WTC11 (cell line): ENCODE measurements around the gene P2RX6.

ENCODE experiments used
- ATF2 ChIP-seq: sonication (generic); formaldehyde crosslinking; IDR thresholded peaks from 2 replicates; pipeline ENCODE4 v1.8.1; 2022; ENCODE audit warnings: low read depth, missing genetic modification reagents, borderline replicate concordance
- CREB1 ChIP-seq: sonication (generic); formaldehyde crosslinking; IDR thresholded peaks from 2 replicates; pipeline ENCODE4 v1.8.0; 2023; ENCODE audit warnings: mild to moderate bottlenecking, missing genetic modification reagents
- CTCF ChIP-seq: fragments of 200-600 bp; IDR thresholded peaks from 2 replicates; pipeline ENCODE4 v1.8.0; 2022; ENCODE audit warnings: antibody characterized with exemption
- FOXP4 ChIP-seq: sonication (generic); formaldehyde crosslinking; IDR thresholded peaks from 2 replicates; pipeline ENCODE4 v1.8.0; 2022; ENCODE audit warnings: mild to moderate bottlenecking, missing genetic modification reagents
- JUN ChIP-seq: sonication (generic); formaldehyde crosslinking; IDR thresholded peaks from 2 replicates; pipeline ENCODE4 v1.8.0; 2023; ENCODE audit warnings: mild to moderate bottlenecking, missing genetic modification reagents
- MAX ChIP-seq: sonication (generic); formaldehyde crosslinking; IDR thresholded peaks from 2 replicates; pipeline ENCODE4 v1.8.0; 2022; ENCODE audit warnings: mild to moderate bottlenecking, missing genetic modification reagents
- ZMAT4 ChIP-seq: fragments of 250-450 bp; sonication (Bioruptor Pico); IDR thresholded peaks from 2 replicates; pipeline ENCODE4 v1.9.0; 2021; ENCODE audit warnings: mild to moderate bottlenecking
- ZNF138 ChIP-seq: sonication (generic); formaldehyde crosslinking; conservative IDR thresholded peaks from 2 replicates; pipeline ENCODE4 v1.8.1; 2022; ENCODE audit warnings: mild to moderate bottlenecking, moderate library complexity, missing genetic modification reagents
- ZNF232 ChIP-seq: sonication (generic); formaldehyde crosslinking; IDR thresholded peaks from 2 replicates; pipeline ENCODE4 v1.8.0; 2022; ENCODE audit warnings: mild to moderate bottlenecking, missing genetic modification reagents
- ZNF317 ChIP-seq: sonication (generic); formaldehyde crosslinking; IDR thresholded peaks from 2 replicates; pipeline ENCODE4 v1.8.1; 2023; ENCODE audit warnings: low read depth, mild to moderate bottlenecking, moderate library complexity, missing genetic modification reagents, borderline replicate concordance
- TF ChIP-seq, protein P1 (sequence below): sonication (generic); formaldehyde crosslinking; conservative IDR thresholded peaks from 2 replicates; pipeline ENCODE4 v1.8.1; 2022; ENCODE audit warnings: mild to moderate bottlenecking, missing genetic modification reagents
- TF ChIP-seq, protein P2 (sequence below): sonication (generic); formaldehyde crosslinking; IDR thresholded peaks from 2 replicates; pipeline ENCODE4 v1.8.1; 2023; ENCODE audit warnings: mild to moderate bottlenecking, missing genetic modification reagents, moderate library complexity
- TF ChIP-seq, protein P3 (sequence below): fragments of 250-450 bp; sonication (Bioruptor Pico); IDR thresholded peaks from 2 replicates; pipeline ENCODE4 v1.9.0; 2021; ENCODE audit warnings: mild to moderate bottlenecking, borderline replicate concordance
- TF ChIP-seq, protein P4 (sequence below): sonication (generic); formaldehyde crosslinking; IDR thresholded peaks from 2 replicates; pipeline ENCODE4 v1.8.1; 2023; ENCODE audit warnings: mild to moderate bottlenecking, missing genetic modification reagents

GRCh38 chr22:20973634-20974286 lies 41.2 kb upstream of the P2RX6 start:
- TF ChIP-seq, protein P1, sequence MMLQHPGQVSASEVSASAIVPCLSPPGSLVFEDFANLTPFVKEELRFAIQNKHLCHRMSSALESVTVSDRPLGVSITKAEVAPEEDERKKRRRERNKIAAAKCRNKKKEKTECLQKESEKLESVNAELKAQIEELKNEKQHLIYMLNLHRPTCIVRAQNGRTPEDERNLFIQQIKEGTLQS (CRISPR knock-in tag) = no peak
- TF ChIP-seq ZMAT4 (CRISPR knock-in tag) = no peak
- TF ChIP-seq MAX (CRISPR knock-in tag) = no peak
- no peak for TF ChIP-seq CTCF
- TF ChIP-seq, protein P2, sequence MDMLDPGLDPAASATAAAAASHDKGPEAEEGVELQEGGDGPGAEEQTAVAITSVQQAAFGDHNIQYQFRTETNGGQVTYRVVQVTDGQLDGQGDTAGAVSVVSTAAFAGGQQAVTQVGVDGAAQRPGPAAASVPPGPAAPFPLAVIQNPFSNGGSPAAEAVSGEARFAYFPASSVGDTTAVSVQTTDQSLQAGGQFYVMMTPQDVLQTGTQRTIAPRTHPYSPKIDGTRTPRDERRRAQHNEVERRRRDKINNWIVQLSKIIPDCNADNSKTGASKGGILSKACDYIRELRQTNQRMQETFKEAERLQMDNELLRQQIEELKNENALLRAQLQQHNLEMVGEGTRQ (CRISPR knock-in tag) = no peak
- TF ChIP-seq JUN (CRISPR knock-in tag) = no peak
- TF ChIP-seq, protein P3, sequence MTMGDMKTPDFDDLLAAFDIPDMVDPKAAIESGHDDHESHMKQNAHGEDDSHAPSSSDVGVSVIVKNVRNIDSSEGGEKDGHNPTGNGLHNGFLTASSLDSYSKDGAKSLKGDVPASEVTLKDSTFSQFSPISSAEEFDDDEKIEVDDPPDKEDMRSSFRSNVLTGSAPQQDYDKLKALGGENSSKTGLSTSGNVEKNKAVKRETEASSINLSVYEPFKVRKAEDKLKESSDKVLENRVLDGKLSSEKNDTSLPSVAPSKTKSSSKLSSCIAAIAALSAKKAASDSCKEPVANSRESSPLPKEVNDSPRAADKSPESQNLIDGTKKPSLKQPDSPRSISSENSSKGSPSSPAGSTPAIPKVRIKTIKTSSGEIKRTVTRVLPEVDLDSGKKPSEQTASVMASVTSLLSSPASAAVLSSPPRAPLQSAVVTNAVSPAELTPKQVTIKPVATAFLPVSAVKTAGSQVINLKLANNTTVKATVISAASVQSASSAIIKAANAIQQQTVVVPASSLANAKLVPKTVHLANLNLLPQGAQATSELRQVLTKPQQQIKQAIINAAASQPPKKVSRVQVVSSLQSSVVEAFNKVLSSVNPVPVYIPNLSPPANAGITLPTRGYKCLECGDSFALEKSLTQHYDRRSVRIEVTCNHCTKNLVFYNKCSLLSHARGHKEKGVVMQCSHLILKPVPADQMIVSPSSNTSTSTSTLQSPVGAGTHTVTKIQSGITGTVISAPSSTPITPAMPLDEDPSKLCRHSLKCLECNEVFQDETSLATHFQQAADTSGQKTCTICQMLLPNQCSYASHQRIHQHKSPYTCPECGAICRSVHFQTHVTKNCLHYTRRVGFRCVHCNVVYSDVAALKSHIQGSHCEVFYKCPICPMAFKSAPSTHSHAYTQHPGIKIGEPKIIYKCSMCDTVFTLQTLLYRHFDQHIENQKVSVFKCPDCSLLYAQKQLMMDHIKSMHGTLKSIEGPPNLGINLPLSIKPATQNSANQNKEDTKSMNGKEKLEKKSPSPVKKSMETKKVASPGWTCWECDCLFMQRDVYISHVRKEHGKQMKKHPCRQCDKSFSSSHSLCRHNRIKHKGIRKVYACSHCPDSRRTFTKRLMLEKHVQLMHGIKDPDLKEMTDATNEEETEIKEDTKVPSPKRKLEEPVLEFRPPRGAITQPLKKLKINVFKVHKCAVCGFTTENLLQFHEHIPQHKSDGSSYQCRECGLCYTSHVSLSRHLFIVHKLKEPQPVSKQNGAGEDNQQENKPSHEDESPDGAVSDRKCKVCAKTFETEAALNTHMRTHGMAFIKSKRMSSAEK = no peak
- TF ChIP-seq, protein P4, sequence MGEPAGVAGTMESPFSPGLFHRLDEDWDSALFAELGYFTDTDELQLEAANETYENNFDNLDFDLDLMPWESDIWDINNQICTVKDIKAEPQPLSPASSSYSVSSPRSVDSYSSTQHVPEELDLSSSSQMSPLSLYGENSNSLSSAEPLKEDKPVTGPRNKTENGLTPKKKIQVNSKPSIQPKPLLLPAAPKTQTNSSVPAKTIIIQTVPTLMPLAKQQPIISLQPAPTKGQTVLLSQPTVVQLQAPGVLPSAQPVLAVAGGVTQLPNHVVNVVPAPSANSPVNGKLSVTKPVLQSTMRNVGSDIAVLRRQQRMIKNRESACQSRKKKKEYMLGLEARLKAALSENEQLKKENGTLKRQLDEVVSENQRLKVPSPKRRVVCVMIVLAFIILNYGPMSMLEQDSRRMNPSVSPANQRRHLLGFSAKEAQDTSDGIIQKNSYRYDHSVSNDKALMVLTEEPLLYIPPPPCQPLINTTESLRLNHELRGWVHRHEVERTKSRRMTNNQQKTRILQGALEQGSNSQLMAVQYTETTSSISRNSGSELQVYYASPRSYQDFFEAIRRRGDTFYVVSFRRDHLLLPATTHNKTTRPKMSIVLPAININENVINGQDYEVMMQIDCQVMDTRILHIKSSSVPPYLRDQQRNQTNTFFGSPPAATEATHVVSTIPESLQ = no peak
- no peak for TF ChIP-seq ZNF138 (CRISPR knock-in tag)
- TF ChIP-seq ZNF232 (CRISPR knock-in tag) = no peak
- TF ChIP-seq ZNF317 (CRISPR knock-in tag) = no peak
- no peak for TF ChIP-seq CREB1 (CRISPR knock-in tag)
- no peak for TF ChIP-seq FOXP4
- TF ChIP-seq ATF2 = no peak
